Astrocyte (in vitro differentiated cells and primary cell): ENCODE results near the gene CES2. TPM values are rescaled to one million over a fixed set of nuclear protein-coding genes. Genes with fewer than 3 reads are reported as not detected.
"Not testable (repeated sequence)": the region's sequence is repeated elsewhere in the genome, so short reads cannot be mapped to it uniquely, and the experiment has no call there.

Experiments used
- DNase-seq: peaks from one replicate; pipeline ENCODE4 v3.0.0-alpha.2; 2010; ENCODE audit warnings: low read depth
- FAIRE-seq: peaks from 2 replicates; lab custom pipeline; 2011; peaks lifted over from hg19 to GRCh38; lab: Jason Lieb, UNC
- H2AFZ ChIP-seq: 2 replicates; pipeline ENCODE4 v1.6.0; 2012; ENCODE audit warnings: low read depth, low read length, inconsistent platforms
- H3K27ac ChIP-seq: 2 replicates; pipeline ENCODE4 v1.5.1; 2011; ENCODE audit warnings: low read depth, low read length, inconsistent platforms
- H3K27me3 ChIP-seq: 2 replicates; pipeline ENCODE4 v1.6.0; 2011; ENCODE audit warnings: low read length, inconsistent platforms; ENCODE audit not compliant: insufficient read depth
- H3K36me3 ChIP-seq: 2 replicates; pipeline ENCODE4 v1.5.1; 2011; ENCODE audit warnings: low read length, inconsistent platforms; ENCODE audit not compliant: insufficient read depth
- H3K4me1 ChIP-seq: 2 replicates; pipeline ENCODE4 v1.5.1; 2011; ENCODE audit warnings: low read length, inconsistent platforms; ENCODE audit not compliant: insufficient read depth
- H3K4me2 ChIP-seq: 2 replicates; pipeline ENCODE4 v1.6.0; 2012; ENCODE audit warnings: low read length, inconsistent platforms
- H3K4me3 ChIP-seq: 2 replicates; pipeline ENCODE4 v1.5.1; 2011; ENCODE audit warnings: low read depth, mild to moderate bottlenecking, low read length, inconsistent platforms; ENCODE audit not compliant: insufficient read depth
- H3K79me2 ChIP-seq: 2 replicates; pipeline ENCODE4 v1.6.0; 2012; ENCODE audit warnings: mild to moderate bottlenecking, low read length, inconsistent platforms; ENCODE audit not compliant: insufficient read depth
- H3K9ac ChIP-seq: 2 replicates; pipeline ENCODE4 v1.6.0; 2012; ENCODE audit warnings: mild to moderate bottlenecking, low read length, inconsistent platforms
- H3K9me3 ChIP-seq: 2 replicates; pipeline ENCODE4 v1.5.1; 2012; ENCODE audit warnings: low read depth, mild to moderate bottlenecking, low read length, inconsistent platforms; ENCODE audit not compliant: insufficient read depth
- H4K20me1 ChIP-seq: 2 replicates; pipeline ENCODE4 v1.6.0; 2012; ENCODE audit warnings: low read length, inconsistent platforms; ENCODE audit not compliant: insufficient read depth
- H3K27ac Mint-ChIP-seq: one replicate; pipeline ENCODE4 v1.8.0; 2021; ENCODE audit warnings: mild to moderate bottlenecking, mixed read lengths; ENCODE audit not compliant: unreplicated experiment
- H3K27me3 Mint-ChIP-seq: one replicate; pipeline ENCODE4 v1.8.0; 2021; ENCODE audit warnings: low read depth, mixed read lengths; ENCODE audit not compliant: unreplicated experiment
- H3K36me3 Mint-ChIP-seq: one replicate; pipeline ENCODE4 v1.8.0; 2021; ENCODE audit warnings: low read depth, mixed read lengths; ENCODE audit not compliant: unreplicated experiment
- H3K4me1 Mint-ChIP-seq: one replicate; pipeline ENCODE4 v1.8.0; 2021; ENCODE audit warnings: low read depth, mixed read lengths; ENCODE audit not compliant: unreplicated experiment
- H3K4me3 Mint-ChIP-seq: one replicate; pipeline ENCODE4 v1.8.0; 2021; ENCODE audit warnings: mild to moderate bottlenecking, moderate library complexity, mixed read lengths; ENCODE audit not compliant: unreplicated experiment
- H3K9me3 Mint-ChIP-seq: one replicate; pipeline ENCODE4 v1.8.0; 2021; ENCODE audit warnings: mild to moderate bottlenecking, mixed read lengths; ENCODE audit not compliant: unreplicated experiment
- CTCF ChIP-seq: IDR thresholded peaks from 2 replicates; pipeline ENCODE4 v1.5.1; 2011; ENCODE audit warnings: low read depth, mild to moderate bottlenecking, inconsistent platforms, low read length, moderate library complexity; ENCODE audit not compliant: insufficient read depth
- EZH2 ChIP-seq: IDR thresholded peaks from 2 replicates; pipeline ENCODE4 v1.6.1; 2012; ENCODE audit warnings: mild to moderate bottlenecking, low read length, inconsistent platforms; ENCODE audit not compliant: insufficient read depth
- total RNA-seq: library from RNA; stranded (reverse); gene quantifications from 2 replicates; pipeline ENCODE4 v1.2.1, GENCODE V29; 2021

Gene CES2
- total RNA-seq, 1 donor from 2014 or later, result 28.8 TPM

- peaks cover 9% of the 10 kb centered on the region for H3K4me1 ChIP-seq
- no peaks in the 10 kb centered on the region for H3K4me1 Mint-ChIP-seq
- no peak overlapping the region for H3K4me2 ChIP-seq
- H3K36me3 ChIP-seq, result peaks cover 13% of the 10 kb centered on the region
- DNase-seq (no peak), FAIRE-seq (no peak)
- TF ChIP-seq CTCF (no peak), EZH2 (no peak)
- H3K4me3 ChIP-seq, result no peak overlapping the region
- H3K27me3 ChIP-seq, result peaks cover 5% of the 10 kb centered on the region
- H3K4me3 Mint-ChIP-seq, result no peak overlapping the region
- no peaks in the 10 kb centered on the region for H3K9me3 Mint-ChIP-seq
- no peak overlapping the region for H3K9ac ChIP-seq
- H2AFZ ChIP-seq, result no peak overlapping the region
- H3K36me3 Mint-ChIP-seq, result peaks cover 33% of the 10 kb centered on the region
- no peak overlapping the region for H3K27ac ChIP-seq
- peaks cover 29% of the 10 kb centered on the region for H4K20me1 ChIP-seq
- H3K79me2 ChIP-seq, result no peaks in the 10 kb centered on the region
- no peak overlapping the region for H3K27ac Mint-ChIP-seq
- no peaks in the 10 kb centered on the region for H3K9me3 ChIP-seq
- H3K27me3 Mint-ChIP-seq, result peaks cover 11% of the 10 kb centered on the region
Observed at GRCh38 chr16:66943426-66944053, 8.2 kb downstream of the CES2 start.

GRCh38 chr16:66944054-66944441 is 8.7 kb downstream of the CES2 start:
- no peak overlapping the region for H2AFZ ChIP-seq
- no peak overlapping the region for H3K9ac ChIP-seq
- H3K4me1 ChIP-seq, result peaks cover 9% of the 10 kb centered on the region
- H3K27ac Mint-ChIP-seq, result no peak overlapping the region
- TF ChIP-seq CTCF (no peak), EZH2 (no peak)
- H3K4me1 Mint-ChIP-seq, result no peaks in the 10 kb centered on the region
- H3K4me3 ChIP-seq, result no peak overlapping the region
- H3K27me3 Mint-ChIP-seq, result peaks cover 13% of the 10 kb centered on the region
- H3K79me2 ChIP-seq, result no peaks in the 10 kb centered on the region
- H3K4me3 Mint-ChIP-seq, result no peak overlapping the region
- DNase-seq (no peak), FAIRE-seq (no peak)
- H3K4me2 ChIP-seq, result no peak overlapping the region
- no peak overlapping the region for H3K27ac ChIP-seq
- peaks cover 31% of the 10 kb centered on the region for H3K36me3 Mint-ChIP-seq
- H4K20me1 ChIP-seq, result peaks cover 24% of the 10 kb centered on the region
- no peaks in the 10 kb centered on the region for H3K9me3 ChIP-seq
- H3K9me3 Mint-ChIP-seq, result no peaks in the 10 kb centered on the region
- H3K36me3 ChIP-seq, result peaks cover 13% of the 10 kb centered on the region
- peaks cover 8% of the 10 kb centered on the region for H3K27me3 ChIP-seq

GRCh38 chr16:66944971-66945370 is 9.7 kb downstream of the CES2 start:
- H3K4me3 ChIP-seq, H3K9me3 ChIP-seq, H3K4me2 ChIP-seq, DNase-seq, H3K27ac ChIP-seq, FAIRE-seq, H3K4me1 ChIP-seq, H3K4me1 Mint-ChIP-seq, H3K9me3 Mint-ChIP-seq, H3K9ac ChIP-seq, H3K79me2 ChIP-seq, H2AFZ ChIP-seq, H3K4me3 Mint-ChIP-seq: not testable (repeated sequence)
- Mint-ChIP-seq H3K27ac (peak overlapping the region; percentile 47), H3K36me3 (peaks cover 23% of the 10 kb centered on the region), H3K27me3 (peaks cover 21% of the 10 kb centered on the region)
- Histone ChIP-seq H3K36me3 (peaks cover 13% of the 10 kb centered on the region), H3K27me3 (peaks cover 16% of the 10 kb centered on the region), H4K20me1 (peaks cover 15% of the 10 kb centered on the region)
